GM12878 (cell line): ENCODE data around the gene PACS1.

Experiments
- BMI1 ChIP-seq: fragments of 450-650 bp; IDR thresholded peaks from 2 replicates; pipeline ENCODE4 v1.6.1; 2016; ENCODE audit warnings: mild to moderate bottlenecking, moderate library complexity, borderline replicate concordance
- CTCF ChIP-seq, 3 experiments: IDR thresholded peaks in 2 of 3; conservative IDR thresholded peaks in 1 of 3; 2 replicates each; pipeline ENCODE4 v1.5.1; 2011; ENCODE audit warnings: low read depth in 3 of 3, low read length in 3 of 3, mild to moderate bottlenecking in 3 of 3, control low read depth in 2 of 3, moderate library complexity in 2 of 3, inconsistent platforms in 1 of 3, mixed read lengths in 1 of 3; ENCODE audit not compliant: control insufficient read depth in 2 of 3, insufficient read depth in 1 of 3; ENCODE audit errors: extremely low read depth in 1 of 3
- EED ChIP-seq: sonication (generic); IDR thresholded peaks from 2 replicates; pipeline ENCODE4 v1.6.1; 2016; ENCODE audit warnings: antibody characterized with exemption, low read depth
- EP300 ChIP-seq, 2 experiments: fragments of 150-350 bp in 1 of 2; IDR thresholded peaks; 2 replicates each; pipeline ENCODE4 v1.6.1; 2011 to 2012; ENCODE audit warnings: low read depth in 2 of 2, low read length in 2 of 2, borderline replicate concordance in 1 of 2, improper control_type of control experiment in 1 of 2, inconsistent platforms in 1 of 2; ENCODE audit not compliant: control insufficient read depth in 1 of 2
- JUNB ChIP-seq: IDR thresholded peaks from 2 replicates; pipeline ENCODE4 v1.6.1; 2016; ENCODE audit warnings: antibody characterized with exemption, mild to moderate bottlenecking
- POLR2AphosphoS5 ChIP-seq: IDR thresholded peaks from 2 replicates; pipeline ENCODE4 v1.6.1; 2011; ENCODE audit warnings: mild to moderate bottlenecking, low read length, inconsistent platforms
- TAF1 ChIP-seq: IDR thresholded peaks from 2 replicates; pipeline ENCODE4 v1.6.1; 2011; ENCODE audit warnings: mild to moderate bottlenecking, low read depth, low read length, borderline replicate concordance

GRCh38 chr11:66187453-66187852, 117.4 kb downstream of the PACS1 start:
- no peak for TF ChIP-seq EP300 (IDR thresholded peaks at IDR 0.05; ENCODE audit: borderline replicate concordance in 1 of 2, control insufficient read depth in 1 of 2, low read depth in 2 of 2, low read length in 2 of 2)
- no peak for TF ChIP-seq JUNB
- no peak for TF ChIP-seq CTCF (IDR thresholded peaks at IDR 0.05 in 2 of 3, conservative IDR thresholded peaks at IDR 0.05 in 1 of 3; ENCODE audit: control insufficient read depth in 2 of 3, extremely low read depth in 1 of 3, insufficient read depth in 1 of 3, low read depth in 3 of 3, low read length in 3 of 3)
- no peak for TF ChIP-seq POLR2AphosphoS5
- no peak for TF ChIP-seq BMI1
- TF ChIP-seq TAF1, result no peak
- TF ChIP-seq EED, result no peak
